ENCODE data around the gene CMKLR1. TPM values are rescaled to one million over a fixed set of nuclear protein-coding genes. Genes with fewer than 3 reads are reported as not detected.

The CMKLR1 gene
- total RNA-seq, 1 experiment from 2014 or later = 0.15 TPM

DNA sequence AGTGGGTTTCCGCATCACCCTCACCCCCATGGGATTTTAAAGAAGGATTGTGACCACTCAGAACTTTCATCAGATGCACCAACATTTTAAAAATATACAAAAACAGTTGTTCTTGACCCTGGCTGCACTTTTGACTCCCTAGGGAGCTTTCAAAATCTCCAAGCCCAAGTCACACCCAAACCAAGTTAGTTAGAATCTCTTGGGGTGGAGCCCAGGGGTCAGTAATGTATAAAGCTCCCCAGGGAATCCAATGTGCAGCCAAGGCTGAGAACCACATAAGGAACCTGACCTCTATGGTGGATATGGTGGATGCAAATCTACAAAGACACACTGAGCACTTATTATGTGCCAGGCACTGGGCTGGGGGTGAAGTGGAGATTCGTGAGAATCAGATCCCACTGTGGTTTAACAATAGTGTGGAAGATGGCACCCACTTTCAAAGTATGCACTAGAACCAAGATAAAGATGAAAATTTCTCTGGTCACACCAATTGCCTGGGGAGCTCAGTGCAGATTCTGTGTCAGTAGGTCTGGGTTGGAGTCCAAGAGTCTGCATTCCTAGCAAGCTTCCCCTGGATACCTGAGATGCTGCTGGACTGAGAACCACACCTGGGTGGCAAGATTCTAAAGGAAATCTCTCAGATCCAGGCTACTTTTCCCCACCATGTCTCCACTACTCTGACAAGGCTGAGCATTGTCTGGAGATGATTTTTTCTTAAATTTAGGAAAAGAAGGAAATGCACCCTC is 18.9 kb upstream of the CMKLR1 start:
- H2AFZ ChIP-seq (ENCODE audit: low read depth, low read length, poor library complexity, severe bottlenecking) = no peak overlapping the region
- H4K20me1 ChIP-seq (ENCODE audit: insufficient read depth) = no peaks in the 10 kb centered on the region
- H3K4me1 ChIP-seq (ENCODE audit: control insufficient read depth in 1 of 2, insufficient read depth in 2 of 2, low read length in 2 of 2) = no peaks in the 10 kb centered on the region
- no peaks in the 10 kb centered on the region for H3K79me2 ChIP-seq (ENCODE audit: insufficient read depth, low read length)
- BruUV-seq (replicated peaks) = no TSS peak
- DNase-seq (ENCODE audit: low read depth, low spot score) = no peak
- no peaks in the 10 kb centered on the region for H3K9me2 ChIP-seq (ENCODE audit: insufficient read depth)
- H3K27me3 ChIP-seq (ENCODE audit: insufficient read depth, low read length) = peaks cover 36% of the 10 kb centered on the region
- H3K27ac ChIP-seq (ENCODE audit: low read depth, low read length) = no peak overlapping the region
- TF ChIP-seq REST (IDR thresholded peaks at IDR 0.05; ENCODE audit: low read depth) = no peak
- TF ChIP-seq SP1 (IDR thresholded peaks at IDR 0.05; ENCODE audit: low read depth) = no peak
- TF ChIP-seq ELF1 (IDR thresholded peaks at IDR 0.05; ENCODE audit: borderline replicate concordance, low read depth) = no peak
- TF ChIP-seq SRF (IDR thresholded peaks at IDR 0.05; ENCODE audit: low read depth) = no peak
- no peak for TF ChIP-seq SIN3A (IDR thresholded peaks at IDR 0.05; ENCODE audit: low read depth)
- TF ChIP-seq, protein P1, sequence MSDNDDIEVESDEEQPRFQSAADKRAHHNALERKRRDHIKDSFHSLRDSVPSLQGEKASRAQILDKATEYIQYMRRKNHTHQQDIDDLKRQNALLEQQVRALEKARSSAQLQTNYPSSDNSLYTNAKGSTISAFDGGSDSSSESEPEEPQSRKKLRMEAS (IDR thresholded peaks at IDR 0.05) = no peak
- TF ChIP-seq, protein P2, sequence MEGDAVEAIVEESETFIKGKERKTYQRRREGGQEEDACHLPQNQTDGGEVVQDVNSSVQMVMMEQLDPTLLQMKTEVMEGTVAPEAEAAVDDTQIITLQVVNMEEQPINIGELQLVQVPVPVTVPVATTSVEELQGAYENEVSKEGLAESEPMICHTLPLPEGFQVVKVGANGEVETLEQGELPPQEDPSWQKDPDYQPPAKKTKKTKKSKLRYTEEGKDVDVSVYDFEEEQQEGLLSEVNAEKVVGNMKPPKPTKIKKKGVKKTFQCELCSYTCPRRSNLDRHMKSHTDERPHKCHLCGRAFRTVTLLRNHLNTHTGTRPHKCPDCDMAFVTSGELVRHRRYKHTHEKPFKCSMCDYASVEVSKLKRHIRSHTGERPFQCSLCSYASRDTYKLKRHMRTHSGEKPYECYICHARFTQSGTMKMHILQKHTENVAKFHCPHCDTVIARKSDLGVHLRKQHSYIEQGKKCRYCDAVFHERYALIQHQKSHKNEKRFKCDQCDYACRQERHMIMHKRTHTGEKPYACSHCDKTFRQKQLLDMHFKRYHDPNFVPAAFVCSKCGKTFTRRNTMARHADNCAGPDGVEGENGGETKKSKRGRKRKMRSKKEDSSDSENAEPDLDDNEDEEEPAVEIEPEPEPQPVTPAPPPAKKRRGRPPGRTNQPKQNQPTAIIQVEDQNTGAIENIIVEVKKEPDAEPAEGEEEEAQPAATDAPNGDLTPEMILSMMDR (IDR thresholded peaks at IDR 0.05 in 2 of 3, conservative IDR thresholded peaks at IDR 0.05 in 1 of 3; ENCODE audit: borderline replicate concordance in 1 of 3, insufficient read depth in 1 of 3, low read depth in 2 of 3, low read length in 2 of 3) = no peak
- H3K9ac ChIP-seq (ENCODE audit: low read length) = no peak overlapping the region
- no peaks in the 10 kb centered on the region for H3K9me3 ChIP-seq (ENCODE audit: control insufficient read depth in 1 of 2, insufficient read depth in 1 of 2, low read depth in 1 of 2, low read length in 2 of 2)
- H3K36me3 ChIP-seq (ENCODE audit: control insufficient read depth in 1 of 2, insufficient read depth in 2 of 2, low read length in 2 of 2) = no peaks in the 10 kb centered on the region
- intact Hi-C loops (cut with micrococcal nuclease) = no loop called here
- ATAC-seq = no peak
- ChIA-PET CTCF (no interaction called here), RAD21 (ENCODE audit: low non-redundant PET in 1 of 2, low total read pairs in 2 of 2, uncharacterized antibody in 2 of 2, unreplicated experiment in 2 of 2) (no interaction called here), POLR2A (no interaction called here)
- no peak overlapping the region for H3K4me3 ChIP-seq (replicated peaks in 1 of 2; ENCODE audit: low read depth in 1 of 2, low read length in 2 of 2)
- no peak overlapping the region for H3K4me2 ChIP-seq (ENCODE audit: low read length)
